Hepatic stellate cell (primary cell): ENCODE measurements around the gene FXYD2.

Source experiments
- DNase-seq: peaks from one replicate; pipeline ENCODE4 v3.0.0; 2011; ENCODE audit warnings: low spot score

FXYD2 gene

GRCh38 chr11:117796456-117796871 is 28.1 kb downstream of the FXYD2 start:
- DNase-seq, result no peak

GRCh38 chr11:117795638-117796455 is 28.7 kb downstream of the FXYD2 start:
- DNase-seq, result no peak

DNA sequence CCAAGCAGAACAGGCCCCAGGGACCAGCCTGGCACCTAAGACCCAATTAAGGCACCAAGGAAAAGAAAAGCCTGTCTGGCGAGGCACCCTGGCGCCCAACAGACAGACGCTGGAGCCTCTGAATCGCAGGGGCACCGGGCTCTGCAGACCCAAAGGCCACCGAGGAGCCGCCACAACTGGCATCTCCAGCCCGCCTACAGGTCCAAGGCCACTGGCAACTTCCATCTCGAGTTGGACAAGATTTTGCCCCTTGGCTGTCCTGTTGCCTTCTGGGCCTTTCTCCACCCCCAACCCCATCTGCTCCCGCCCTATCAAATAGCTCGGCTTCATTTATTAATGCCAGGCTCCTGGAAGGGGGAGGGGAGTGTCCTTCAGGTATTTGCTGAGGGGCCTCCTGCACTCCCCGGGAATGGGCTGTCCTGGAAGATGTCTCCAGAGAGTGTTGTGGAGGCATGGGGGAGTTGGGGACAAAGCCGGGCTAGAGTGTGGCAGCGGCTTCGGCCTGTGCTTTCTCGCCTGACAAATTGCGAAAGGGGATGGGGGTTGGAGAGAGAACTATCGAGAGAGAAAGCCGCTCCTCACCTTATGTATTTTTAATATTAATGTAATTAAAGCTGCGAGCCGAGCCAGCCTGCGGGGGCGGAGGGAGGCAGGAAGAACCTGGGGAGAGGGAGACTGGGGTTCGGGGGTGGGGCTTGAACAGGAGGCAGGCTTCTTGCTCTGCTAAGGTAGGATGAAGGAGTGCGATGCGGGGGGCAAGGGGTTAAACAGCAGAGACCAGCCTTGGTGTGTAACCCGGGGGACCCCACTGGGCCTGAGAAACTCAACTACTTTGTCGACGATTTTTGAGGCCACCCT is 29.5 kb downstream of the FXYD2 start:
- no peak for DNase-seq

GRCh38 chr11:117794135-117794534 is 30.4 kb downstream of the FXYD2 start:
- DNase-seq, result no peak

- DNase-seq, result no peak
Measured at GRCh38 chr11:117793583-117793982, 31.0 kb downstream of the FXYD2 start.

DNA sequence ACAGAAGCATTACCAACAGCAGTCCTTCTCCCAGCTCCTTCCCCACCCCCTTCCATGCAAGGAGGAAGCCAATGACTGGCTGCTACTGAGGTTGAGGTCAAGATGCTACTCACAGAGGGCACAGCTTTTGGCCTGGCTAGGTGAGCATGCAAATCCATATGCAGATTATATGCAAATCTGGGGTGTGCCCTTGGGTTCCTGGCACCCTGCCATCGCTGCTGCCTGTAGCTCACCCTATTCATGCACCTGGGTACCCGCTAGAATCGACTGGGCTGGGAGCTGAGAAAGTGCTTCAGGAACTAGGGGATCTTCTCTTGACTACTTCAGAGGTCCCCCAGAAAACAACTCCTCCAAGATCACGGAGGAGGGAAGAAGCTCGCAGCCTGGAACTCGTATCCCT is 31.6 kb downstream of the FXYD2 start:
- DNase-seq, result no peak

DNA sequence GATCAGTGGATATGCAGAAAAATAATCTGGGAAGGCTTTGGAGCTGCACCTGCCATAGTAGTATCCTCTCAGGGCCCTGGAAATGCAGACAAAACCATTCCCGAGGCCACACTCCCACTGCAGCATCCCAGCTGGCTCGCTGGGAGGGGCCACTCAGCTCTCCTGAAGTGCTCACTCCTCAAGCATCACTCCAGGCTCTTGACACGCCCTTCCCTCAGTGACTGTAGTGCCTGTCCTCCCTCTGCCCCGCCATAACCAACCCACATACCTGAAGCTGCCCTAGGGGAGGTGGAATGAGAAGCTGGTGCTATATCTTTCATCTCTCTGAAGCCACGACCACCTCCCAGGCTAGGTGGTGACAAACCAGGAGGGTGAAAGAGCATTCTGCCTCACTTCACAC is 32.3 kb downstream of the FXYD2 start:
- DNase-seq, result no peak

- DNase-seq, result no peak
Measured at GRCh38 chr11:117790279-117790678, 34.3 kb downstream of the FXYD2 start.

- no peak for DNase-seq
Measured at GRCh38 chr11:117789241-117789640, 35.3 kb downstream of the FXYD2 start.

- DNase-seq, result no peak
Measured at GRCh38 chr11:117786135-117786870, 38.2 kb downstream of the FXYD2 start.

- no peak for DNase-seq
Measured at GRCh38 chr11:117782101-117782500, 42.4 kb downstream of the FXYD2 start.

GRCh38 chr11:117781627-117782026 is 42.9 kb downstream of the FXYD2 start:
- no peak for DNase-seq

DNA sequence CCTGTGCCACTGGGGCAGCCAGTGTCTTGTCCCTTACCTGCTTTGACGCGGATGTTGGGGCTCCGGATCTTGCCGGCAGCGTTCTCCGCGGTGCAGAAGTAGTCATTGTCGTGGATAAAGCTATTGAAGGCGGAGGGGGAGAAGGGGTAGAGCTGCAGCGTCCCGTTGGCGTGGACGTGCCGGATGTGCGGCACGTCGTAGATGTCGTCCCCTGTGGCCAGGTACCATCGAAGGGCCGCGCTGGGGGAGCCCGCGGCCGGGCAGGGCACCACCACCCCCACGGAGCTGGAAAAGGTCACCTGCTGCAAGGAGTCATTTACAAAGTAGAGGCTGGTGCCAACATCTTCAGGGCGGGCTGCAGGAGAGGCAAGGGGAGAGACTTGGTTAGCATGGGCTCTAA is 44.1 kb downstream of the FXYD2 start:
- no peak for DNase-seq

DNA sequence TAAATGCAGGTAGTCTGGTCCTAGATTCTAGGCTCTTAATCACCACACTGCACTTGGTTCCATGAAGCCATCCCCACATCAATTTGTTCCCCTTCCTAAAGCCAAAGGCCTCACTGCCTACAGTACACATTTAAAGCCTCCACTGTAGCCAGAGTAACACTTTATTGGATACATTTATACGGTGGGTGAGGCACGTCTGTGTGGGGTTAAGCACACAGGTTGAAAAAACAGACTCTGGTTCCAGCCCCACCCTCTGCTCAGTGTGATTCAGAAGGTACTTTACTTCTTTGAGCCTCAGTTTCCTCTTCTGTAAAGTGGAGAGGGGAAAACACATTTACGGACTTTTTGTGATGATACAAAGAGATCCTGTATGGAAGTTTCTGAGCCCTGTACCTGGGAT is 50.0 kb downstream of the FXYD2 start:
- DNase-seq, result no peak

- DNase-seq, result no peak
Measured at GRCh38 chr11:117772360-117772759, 52.2 kb downstream of the FXYD2 start.

- no peak for DNase-seq
Measured at GRCh38 chr11:117771841-117772240, 52.7 kb downstream of the FXYD2 start.

GRCh38 chr11:117771197-117771596 is 53.3 kb downstream of the FXYD2 start:
- DNase-seq, result no peak

GRCh38 chr11:117770061-117770460 is 54.5 kb downstream of the FXYD2 start:
- DNase-seq, result no peak
